GM19035 (cell line): ENCODE measurements around the gene EXOSC5.
"Not testable (repeated sequence)": the region's sequence is repeated elsewhere in the genome, so short reads cannot be mapped to it uniquely, and the experiment has no call there.

ENCODE experiments used
- ATAC-seq: cut with Tn5 transposase; IDR thresholded peaks from one replicate; pipeline ENCODE4 v1.9.1; 2021; ENCODE audit not compliant: unreplicated experiment

The EXOSC5 gene

DNA sequence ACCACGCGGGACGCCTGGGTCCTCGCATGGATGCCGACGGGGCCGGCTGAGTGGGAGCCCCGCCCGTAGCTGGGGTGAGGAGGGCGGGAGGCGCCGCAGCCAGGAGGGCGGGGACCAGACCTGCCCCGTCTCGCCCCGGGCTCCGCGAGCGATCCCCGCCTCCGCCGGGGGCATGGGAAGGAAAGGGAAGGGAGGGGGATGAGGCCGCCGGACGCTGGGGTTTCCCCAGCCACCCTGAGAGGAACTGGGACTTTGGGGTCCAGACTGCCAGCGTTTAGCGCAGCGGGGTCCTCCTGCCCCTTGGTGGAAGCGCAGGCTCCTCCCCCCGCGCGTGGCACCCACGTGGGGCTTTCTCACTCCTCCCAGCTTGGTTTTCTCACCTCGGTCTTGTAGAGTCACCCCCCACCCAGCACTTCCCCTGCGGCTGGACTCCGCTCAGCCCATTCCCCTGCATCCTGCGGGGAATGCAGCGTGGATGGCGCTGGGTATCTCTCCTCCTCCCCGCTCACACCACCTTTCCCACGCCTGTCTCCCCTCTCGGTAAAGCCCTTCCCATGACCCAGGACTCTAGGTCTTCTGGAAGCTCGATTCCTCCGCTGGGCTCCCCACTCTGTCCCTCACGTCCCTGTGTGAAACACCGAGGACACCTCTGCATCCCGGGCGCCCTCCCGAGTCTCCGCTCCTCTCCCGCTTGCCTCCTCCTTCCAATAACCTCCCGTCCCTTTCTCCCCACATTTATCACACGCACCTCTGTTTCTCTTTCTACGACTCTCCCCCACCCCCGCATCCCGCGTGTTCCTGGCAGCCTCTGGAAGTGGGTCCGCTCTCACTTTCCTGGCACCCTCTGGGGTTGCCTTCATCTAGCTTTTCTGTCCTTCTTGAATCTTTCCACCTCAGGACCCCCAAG lies 45.6 kb downstream of the EXOSC5 start:
- ATAC-seq: peak; percentile 47

DNA sequence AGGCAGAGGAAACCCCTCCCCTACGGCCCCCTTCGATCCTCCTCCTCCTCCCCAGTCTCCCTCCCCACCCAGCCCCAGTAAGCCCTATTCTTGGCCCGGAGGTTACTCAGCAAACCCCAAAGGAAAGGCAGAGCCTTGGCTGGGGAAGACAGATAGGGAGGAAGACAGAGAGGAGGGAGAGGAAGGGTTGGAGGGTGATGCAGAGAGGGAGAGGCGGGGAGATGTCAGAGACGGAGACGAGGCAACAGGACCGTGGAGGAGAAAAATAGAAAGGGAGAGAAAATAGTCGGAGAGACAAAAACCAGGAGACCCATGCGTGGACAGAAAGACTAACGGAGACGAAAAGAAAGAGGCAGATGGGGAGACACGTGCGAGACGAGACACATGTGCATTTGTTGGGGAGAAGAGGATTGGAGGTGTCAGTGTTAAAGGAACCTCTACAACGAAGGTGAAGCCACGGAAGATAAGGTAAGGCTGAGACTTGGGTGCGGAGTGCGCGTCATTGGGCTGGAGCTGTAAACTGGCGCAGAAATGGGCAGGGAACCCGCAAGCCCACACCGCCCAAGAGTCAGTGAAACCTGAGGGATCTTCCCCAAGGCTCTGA lies 46.3 kb downstream of the EXOSC5 start:
- no peak for ATAC-seq

DNA sequence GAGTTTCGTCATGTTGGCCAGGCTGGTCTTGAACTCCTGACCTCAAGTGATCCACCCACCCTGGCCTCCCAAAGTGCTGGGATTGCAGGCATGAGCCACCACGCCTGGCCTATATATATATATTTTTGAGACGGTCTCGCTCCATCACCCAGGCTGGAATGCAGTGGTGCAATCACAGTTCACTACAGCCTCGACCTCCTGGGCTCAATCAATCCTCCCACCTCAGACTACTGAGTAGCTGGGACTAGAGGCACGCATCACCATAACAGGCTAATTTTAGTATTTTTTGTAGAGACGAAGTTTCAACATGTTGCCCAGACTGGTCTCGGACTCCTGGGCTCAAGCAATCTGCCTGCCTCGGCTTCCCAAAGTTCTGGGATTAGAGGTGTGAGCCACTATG lies 50.2 kb downstream of the EXOSC5 start:
- not testable (repeated sequence) for ATAC-seq

DNA sequence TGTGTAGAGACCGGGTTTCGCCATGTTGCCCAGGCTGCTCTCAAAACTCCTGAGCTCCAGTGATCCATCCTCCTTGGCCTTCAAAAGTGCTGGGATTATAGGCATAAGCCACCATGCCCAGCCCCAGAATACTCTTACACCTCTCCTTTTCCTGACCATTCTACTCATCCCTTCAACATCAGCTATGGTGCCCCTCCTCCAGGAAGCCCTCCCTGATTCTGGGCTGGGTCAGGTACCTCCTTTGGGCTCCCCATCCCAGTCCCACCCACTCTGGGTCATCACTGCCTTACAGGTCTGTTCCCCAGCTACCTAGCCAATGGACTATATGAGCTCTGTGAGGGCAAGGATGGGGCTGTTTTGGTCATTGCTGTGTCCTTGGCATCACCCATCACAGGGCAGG lies 53.0 kb downstream of the EXOSC5 start:
- no peak for ATAC-seq

DNA sequence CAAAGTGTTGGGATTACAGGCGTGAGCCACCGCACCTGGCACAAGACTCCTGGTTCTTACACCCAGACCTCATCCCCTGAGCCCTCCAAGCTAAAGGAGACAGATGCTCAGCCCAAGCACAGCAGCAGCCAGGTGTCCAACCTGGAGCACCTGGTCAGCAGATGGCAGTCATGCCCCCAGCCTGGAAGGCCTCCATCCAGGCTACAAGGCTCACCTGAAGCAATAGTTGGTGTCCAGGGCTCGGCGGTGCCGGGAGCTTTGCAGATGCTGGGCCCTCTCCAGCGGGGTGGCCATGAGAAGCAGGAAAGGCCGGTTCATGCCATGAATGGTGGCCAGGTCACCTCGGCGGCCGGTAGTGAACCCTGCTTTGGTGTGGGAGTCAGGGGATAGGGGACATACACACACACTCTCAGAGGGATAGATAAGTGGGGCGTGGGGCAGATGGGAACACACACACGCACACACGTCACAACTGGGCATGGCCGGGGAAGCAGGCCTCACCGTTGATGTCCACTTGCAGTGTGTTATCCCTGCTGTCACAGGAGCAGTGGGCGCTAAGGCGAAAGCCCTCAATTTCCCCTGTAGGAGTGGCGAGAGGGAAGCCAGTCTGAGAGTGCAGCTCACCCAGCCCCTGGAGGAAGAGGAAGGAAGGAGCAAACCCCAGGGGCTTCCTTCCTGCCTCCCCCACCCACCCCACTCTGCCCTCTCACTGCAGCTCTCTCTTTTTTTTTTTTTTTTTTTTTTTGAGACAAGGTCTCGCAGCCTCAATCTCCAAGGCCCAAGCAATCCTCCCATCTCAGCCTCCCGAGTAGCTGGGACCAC lies 55.3 kb downstream of the EXOSC5 start:
- no peak for ATAC-seq

DNA sequence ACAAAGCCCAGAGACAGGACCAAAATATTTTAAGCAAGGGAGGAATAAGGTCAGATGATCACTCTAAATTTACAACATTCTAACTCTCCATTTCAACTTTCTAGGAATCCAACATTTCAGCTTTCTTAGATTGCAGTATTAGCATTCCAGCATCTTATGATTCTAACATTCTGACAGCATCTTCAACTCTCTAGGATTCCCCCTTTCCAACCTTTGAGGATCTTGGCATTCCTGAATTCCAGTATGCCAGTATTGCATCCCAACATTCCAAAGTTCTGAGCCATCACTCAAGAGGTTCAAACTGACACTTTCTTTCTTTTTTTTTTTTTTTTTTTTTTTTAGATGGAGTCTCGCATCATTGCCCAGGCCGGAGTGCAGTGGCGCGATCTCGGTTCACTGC lies 57.2 kb downstream of the EXOSC5 start:
- no peak for ATAC-seq
